ENCODE data around the gene FAM171A1. TPM values are rescaled to one million over a fixed set of nuclear protein-coding genes. Genes with fewer than 3 reads are reported as not detected.
A peak's percentile ranks its signal among the peaks of the same experiment; 100 is the strongest.

Gene FAM171A1
- total RNA-seq, 2 donors from 2014 or later: 2.7 to 8.0 TPM

GRCh38 chr10:15368101-15368855, 2.8 kb downstream of the FAM171A1 start:
- ATAC-seq: no peak
- H3K36me3 Mint-ChIP-seq (ENCODE audit: low read depth): peaks cover 2% of the 10 kb centered on the region
- peaks cover 22% of the 10 kb centered on the region for H3K4me1 Mint-ChIP-seq
- H3K27me3 Mint-ChIP-seq: peaks cover 6% of the 10 kb centered on the region
- H3K4me3 Mint-ChIP-seq: no peak overlapping the region
- no peaks in the 10 kb centered on the region for H3K9me3 ChIP-seq (ENCODE audit: control insufficient read depth, low read length, poor library complexity, severe bottlenecking)
- DNase-seq: no peak
- H3K27ac Mint-ChIP-seq: no peak overlapping the region

GRCh38 chr10:15367296-15368085, 3.6 kb downstream of the FAM171A1 start:
- H3K9me3 ChIP-seq (ENCODE audit: control insufficient read depth, low read length, poor library complexity, severe bottlenecking): no peaks in the 10 kb centered on the region
- Mint-ChIP-seq H3K4me1 (peaks cover 21% of the 10 kb centered on the region), H3K27ac (no peak overlapping the region), H3K27me3 (no peaks in the 10 kb centered on the region), H3K4me3 (no peak overlapping the region), H3K36me3 (ENCODE audit: low read depth) (peaks cover 2% of the 10 kb centered on the region)
- no peak for DNase-seq
- ATAC-seq: no peak

GRCh38 chr10:15365692-15366091, 5.4 kb downstream of the FAM171A1 start:
- Mint-ChIP-seq H3K4me1 (peaks cover 26% of the 10 kb centered on the region), H3K27ac (no peak overlapping the region), H3K27me3 (no peaks in the 10 kb centered on the region), H3K36me3 (ENCODE audit: low read depth) (peaks cover 2% of the 10 kb centered on the region), H3K4me3 (no peak overlapping the region)
- no peaks in the 10 kb centered on the region for H3K9me3 ChIP-seq (ENCODE audit: control insufficient read depth, low read length, poor library complexity, severe bottlenecking)
- DNase-seq: no peak
- ATAC-seq: no peak

GRCh38 chr10:15364001-15364400, 7.1 kb downstream of the FAM171A1 start:
- no peak for ATAC-seq
- no peak for DNase-seq
- Mint-ChIP-seq H3K36me3 (ENCODE audit: low read depth) (peaks cover 2% of the 10 kb centered on the region), H3K27ac (no peak overlapping the region), H3K4me3 (no peak overlapping the region), H3K4me1 (peaks cover 23% of the 10 kb centered on the region), H3K27me3 (no peaks in the 10 kb centered on the region)
- H3K9me3 ChIP-seq (ENCODE audit: control insufficient read depth, low read length, poor library complexity, severe bottlenecking): no peaks in the 10 kb centered on the region

- H3K27ac Mint-ChIP-seq: no peak overlapping the region
Observed at GRCh38 chr10:15363031-15363430, 8.1 kb downstream of the FAM171A1 start.

GRCh38 chr10:15361131-15361530, 10.0 kb downstream of the FAM171A1 start:
- H3K9me3 ChIP-seq (ENCODE audit: control insufficient read depth, low read length, poor library complexity, severe bottlenecking): no peaks in the 10 kb centered on the region
- DNase-seq (no peak), ATAC-seq (peak; percentile 83)
- Mint-ChIP-seq H3K4me1 (peaks cover 17% of the 10 kb centered on the region), H3K4me3 (no peak overlapping the region), H3K27me3 (no peaks in the 10 kb centered on the region), H3K27ac (no peak overlapping the region), H3K36me3 (ENCODE audit: low read depth) (peaks cover 2% of the 10 kb centered on the region)

More at GRCh38 chr10:15363031-15363430, 8.1 kb downstream of the FAM171A1 start:
- DNase-seq: no peak
- no peaks in the 10 kb centered on the region for H3K9me3 ChIP-seq (ENCODE audit: control insufficient read depth, low read length, poor library complexity, severe bottlenecking)
- peaks cover 17% of the 10 kb centered on the region for H3K4me1 Mint-ChIP-seq
- peaks cover 2% of the 10 kb centered on the region for H3K36me3 Mint-ChIP-seq (ENCODE audit: low read depth)
- no peak for ATAC-seq
- H3K27me3 Mint-ChIP-seq: no peaks in the 10 kb centered on the region
- H3K4me3 Mint-ChIP-seq: no peak overlapping the region

GRCh38 chr10:15360566-15360965, 10.5 kb downstream of the FAM171A1 start:
- no peak for ATAC-seq
- no peak for DNase-seq
- no peak overlapping the region for H3K4me3 Mint-ChIP-seq

GRCh38 chr10:15353471-15354017, 17.5 kb downstream of the FAM171A1 start:
- no peaks in the 10 kb centered on the region for H3K9me3 ChIP-seq (ENCODE audit: control insufficient read depth, low read length, poor library complexity, severe bottlenecking)
- H3K36me3 Mint-ChIP-seq (ENCODE audit: low read depth): no peaks in the 10 kb centered on the region
- H3K4me1 Mint-ChIP-seq: peaks cover 8% of the 10 kb centered on the region
- no peak for DNase-seq
- no peak for ATAC-seq
- H3K27me3 Mint-ChIP-seq: peaks cover 15% of the 10 kb centered on the region
- no peak overlapping the region for H3K27ac Mint-ChIP-seq
- no peak overlapping the region for H3K4me3 Mint-ChIP-seq

More at GRCh38 chr10:15360566-15360965, 10.5 kb downstream of the FAM171A1 start:
- no peaks in the 10 kb centered on the region for H3K9me3 ChIP-seq (ENCODE audit: control insufficient read depth, low read length, poor library complexity, severe bottlenecking)
- peaks cover 15% of the 10 kb centered on the region for H3K4me1 Mint-ChIP-seq
- H3K27ac Mint-ChIP-seq: no peak overlapping the region
- no peaks in the 10 kb centered on the region for H3K27me3 Mint-ChIP-seq
- peaks cover 2% of the 10 kb centered on the region for H3K36me3 Mint-ChIP-seq (ENCODE audit: low read depth)

GRCh38 chr10:15352836-15353235, 18.3 kb downstream of the FAM171A1 start:
- DNase-seq: no peak
- H3K27me3 Mint-ChIP-seq: peaks cover 15% of the 10 kb centered on the region
- H3K9me3 ChIP-seq (ENCODE audit: control insufficient read depth, low read length, poor library complexity, severe bottlenecking): no peaks in the 10 kb centered on the region
- peaks cover 6% of the 10 kb centered on the region for H3K4me1 Mint-ChIP-seq
- H3K4me3 Mint-ChIP-seq: no peak overlapping the region
- no peak for ATAC-seq
- no peaks in the 10 kb centered on the region for H3K36me3 Mint-ChIP-seq (ENCODE audit: low read depth)
- H3K27ac Mint-ChIP-seq: no peak overlapping the region

GRCh38 chr10:15352201-15352600, 18.9 kb downstream of the FAM171A1 start:
- Mint-ChIP-seq H3K4me3 (no peak overlapping the region), H3K4me1 (peaks cover 6% of the 10 kb centered on the region), H3K27me3 (peaks cover 15% of the 10 kb centered on the region), H3K27ac (no peak overlapping the region), H3K36me3 (ENCODE audit: low read depth) (no peaks in the 10 kb centered on the region)
- no peak for DNase-seq
- H3K9me3 ChIP-seq (ENCODE audit: control insufficient read depth, low read length, poor library complexity, severe bottlenecking): no peaks in the 10 kb centered on the region
- ATAC-seq: no peak

- DNase-seq: no peak
- H3K4me1 Mint-ChIP-seq: peaks cover 6% of the 10 kb centered on the region
- peaks cover 15% of the 10 kb centered on the region for H3K27me3 Mint-ChIP-seq
- H3K36me3 Mint-ChIP-seq (ENCODE audit: low read depth): no peaks in the 10 kb centered on the region
- no peaks in the 10 kb centered on the region for H3K9me3 ChIP-seq (ENCODE audit: control insufficient read depth, low read length, poor library complexity, severe bottlenecking)
- no peak overlapping the region for H3K27ac Mint-ChIP-seq
- no peak for ATAC-seq
- H3K4me3 Mint-ChIP-seq: no peak overlapping the region
Observed at GRCh38 chr10:15351099-15351820, 19.8 kb downstream of the FAM171A1 start.

- no peaks in the 10 kb centered on the region for H3K9me3 ChIP-seq (ENCODE audit: control insufficient read depth, low read length, poor library complexity, severe bottlenecking)
- H3K27me3 Mint-ChIP-seq: peaks cover 24% of the 10 kb centered on the region
- no peak for ATAC-seq
- peak overlapping the region; percentile 59 for H3K27ac Mint-ChIP-seq
- H3K4me3 Mint-ChIP-seq: no peak overlapping the region
- peaks cover 14% of the 10 kb centered on the region for H3K4me1 Mint-ChIP-seq
- H3K36me3 Mint-ChIP-seq (ENCODE audit: low read depth): no peaks in the 10 kb centered on the region
- no peak for DNase-seq
Observed at GRCh38 chr10:15349112-15349511, 22.0 kb downstream of the FAM171A1 start.

GRCh38 chr10:15348579-15348978, 22.5 kb downstream of the FAM171A1 start:
- H3K9me3 ChIP-seq (ENCODE audit: control insufficient read depth, low read length, poor library complexity, severe bottlenecking): no peaks in the 10 kb centered on the region
- Mint-ChIP-seq H3K4me1 (peaks cover 14% of the 10 kb centered on the region), H3K4me3 (no peak overlapping the region), H3K27ac (peak overlapping the region; percentile 19), H3K27me3 (peaks cover 24% of the 10 kb centered on the region), H3K36me3 (ENCODE audit: low read depth) (no peaks in the 10 kb centered on the region)
- DNase-seq: no peak
- no peak for ATAC-seq

Data from T-helper 17 cell (primary cell).